HCT116 (cell line): Measurements from ENCODE around the gene CXCL1. TPM values are rescaled to one million over a fixed set of nuclear protein-coding genes. Genes with fewer than 3 reads are reported as not detected.

Source experiments
- ATAC-seq: fragments of 200-7000 bp; cut with Tn5 transposase; 2 replicates; pipeline ENCODE4 v1.9.1; 2020; ENCODE audit warnings: mild to moderate bottlenecking, moderate library complexity
- BruUV-seq: library from RNA; stranded (reverse); fragments of 400-500 nt; replicated peaks from 2 replicates; lab custom pipeline; 2021; lab: Mats Ljungman, UMichigan
- CTCF ChIA-PET: fragments of 300-600 bp; sonication (Branson Sonifier 250); formaldehyde crosslinking; loops from one replicate; lab custom pipeline; 2021; ENCODE audit warnings: antibody characterized with exemption; lab: Charles Lee
- POLR2A ChIA-PET: fragments of 300-600, 350-600 bp; sonication (Branson Sonifier 250); formaldehyde crosslinking; loops from one replicate; lab custom pipeline; 2021; ENCODE audit warnings: antibody characterized with exemption; lab: Charles Lee
- RAD21 ChIA-PET, 2 experiments: fragments of 300-600 bp; sonication (Branson Sonifier 250); formaldehyde crosslinking; loops; one replicate each; lab custom pipeline; 2023; ENCODE audit warnings: low total read pairs in 2 of 2; ENCODE audit not compliant: uncharacterized antibody in 2 of 2, unreplicated experiment in 2 of 2, low non-redundant PET in 1 of 2; lab: Charles Lee
- DNase-seq: peaks from one replicate; pipeline ENCODE4 v3.0.0-alpha.2; 2010; ENCODE audit warnings: low read depth, low spot score
- H2AFZ ChIP-seq: fragments of 200-600 bp; shearing (Covaris generic), sonication (generic); 2 replicates; pipeline ENCODE4 v1.6.1; 2017; ENCODE audit warnings: low read depth, mixed run types, mixed read lengths, antibody characterized with exemption, low read length; ENCODE audit not compliant: poor library complexity, severe bottlenecking
- H3K27ac ChIP-seq: 2 replicates; pipeline ENCODE4 v1.5.1; 2012; ENCODE audit warnings: low read depth, low read length
- H3K27me3 ChIP-seq: fragments of 200-600 bp; sonication (generic); 2 replicates; pipeline ENCODE4 v1.6.1; 2016; ENCODE audit warnings: mixed run types, low read length, mixed read lengths; ENCODE audit not compliant: insufficient read depth
- H3K36me3 ChIP-seq, 2 experiments: fragments of 200-500 bp in 1 of 2; fragments of 200-600 bp in 1 of 2; sonication (Bioruptor generic) in 1 of 2; sonication (generic) in 1 of 2; 2 replicates each; pipeline versions ENCODE4 v1.5.1 to v1.6.1; 2014 to 2016; ENCODE audit warnings: low read length in 2 of 2, inconsistent platforms in 1 of 2, mixed read lengths in 1 of 2, mixed run types in 1 of 2; ENCODE audit not compliant: insufficient read depth in 2 of 2, control insufficient read depth in 1 of 2
- H3K4me1 ChIP-seq, 2 experiments: fragments of 200-600 bp in 1 of 2; sonication (generic) in 1 of 2; 2 replicates each; pipeline versions ENCODE4 v1.5.1 to v1.6.1; 2012 to 2017; ENCODE audit warnings: low read length in 2 of 2, inconsistent platforms in 1 of 2, mild to moderate bottlenecking in 1 of 2, mixed read lengths in 1 of 2, mixed run types in 1 of 2, moderate library complexity in 1 of 2; ENCODE audit not compliant: insufficient read depth in 2 of 2, control insufficient read depth in 1 of 2
- H3K4me2 ChIP-seq: fragments of 200-600 bp; sonication (generic); 2 replicates; pipeline ENCODE4 v1.6.1; 2017; ENCODE audit warnings: mixed run types, low read length, mixed read lengths
- H3K4me3 ChIP-seq, 2 experiments: fragments of 200-600 bp in 1 of 2; sonication (generic) in 1 of 2; replicated peaks in 1 of 2; 2 replicates each; pipeline ENCODE4 v1.5.1; 2011 to 2016; ENCODE audit warnings: low read length in 2 of 2, control low read depth in 1 of 2, low read depth in 1 of 2, mild to moderate bottlenecking in 1 of 2, mixed read lengths in 1 of 2, mixed run types in 1 of 2
- H3K79me2 ChIP-seq: fragments of 200-600 bp; sonication (generic); 2 replicates; pipeline ENCODE4 v1.6.1; 2017; ENCODE audit warnings: mild to moderate bottlenecking, mixed run types, low read length, moderate library complexity, mixed read lengths; ENCODE audit not compliant: insufficient read depth
- H3K9ac ChIP-seq: fragments of 200-600 bp; sonication (generic); 2 replicates; pipeline ENCODE4 v1.6.1; 2016; ENCODE audit warnings: low read length, mixed read lengths
- H3K9me2 ChIP-seq: fragments of 200-600 bp; sonication (generic), shearing (Covaris generic); 2 replicates; pipeline ENCODE4 v1.6.1; 2017; ENCODE audit warnings: mixed run types, mild to moderate bottlenecking, moderate library complexity; ENCODE audit not compliant: insufficient read depth
- H3K9me3 ChIP-seq, 2 experiments: fragments of 200-500 bp in 1 of 2; fragments of 200-600 bp in 1 of 2; sonication (Bioruptor generic) in 1 of 2; sonication (generic) in 1 of 2; 2 replicates each; pipeline ENCODE4 v1.6.1; 2014 to 2017; ENCODE audit warnings: low read length in 2 of 2, mixed read lengths in 2 of 2, inconsistent platforms in 1 of 2, low read depth in 1 of 2, mild to moderate bottlenecking in 1 of 2, mixed run types in 1 of 2, moderate library complexity in 1 of 2; ENCODE audit not compliant: control insufficient read depth in 1 of 2, insufficient read depth in 1 of 2
- H4K20me1 ChIP-seq: fragments of 200-600 bp; sonication (generic), shearing (Covaris generic); 2 replicates; pipeline ENCODE4 v1.6.1; 2017; ENCODE audit warnings: mixed run types, mild to moderate bottlenecking, moderate library complexity; ENCODE audit not compliant: insufficient read depth
- CBX3 ChIP-seq: IDR thresholded peaks from 2 replicates; pipeline ENCODE4 v1.6.1; 2012; ENCODE audit warnings: low read depth
- ELF1 ChIP-seq: IDR thresholded peaks from 2 replicates; pipeline ENCODE4 v1.6.1; 2012; ENCODE audit warnings: low read depth, borderline replicate concordance
- EZH2 ChIP-seq: fragments of 200-600 bp; sonication (generic); IDR thresholded peaks from 2 replicates; pipeline ENCODE4 v1.6.1; 2017; ENCODE audit warnings: antibody characterized with exemption, mixed run types
- FOSL1 ChIP-seq: IDR thresholded peaks from 2 replicates; pipeline ENCODE4 v1.6.1; 2012; ENCODE audit warnings: low read depth
- JUND ChIP-seq: IDR thresholded peaks from 2 replicates; pipeline ENCODE4 v1.6.1; 2012
- SP1 ChIP-seq: IDR thresholded peaks from 2 replicates; pipeline ENCODE4 v1.6.1; 2012; ENCODE audit warnings: low read depth
- SRF ChIP-seq: IDR thresholded peaks from 2 replicates; pipeline ENCODE4 v1.6.1; 2012; ENCODE audit warnings: low read depth
- ZFX ChIP-seq: fragments of 450-650 bp; IDR thresholded peaks from 2 replicates; pipeline ENCODE4 v1.6.1; 2017
- intact Hi-C: fragments of 100-400 bp; cut with micrococcal nuclease; formaldehyde crosslinking; loops from 2 replicates; pipeline ENCODE4 v1.10.0; 2022
- total RNA-seq: library from RNA; stranded (reverse); gene quantifications from one replicate; pipeline ENCODE4 v1.2.1, GENCODE V29; 2021; ENCODE audit not compliant: unreplicated experiment
- TF ChIP-seq, protein P1 (sequence below): IDR thresholded peaks from 2 replicates; pipeline ENCODE4 v1.6.1; 2011; ENCODE audit warnings: mild to moderate bottlenecking, low read length, moderate library complexity; ENCODE audit not compliant: insufficient replicate concordance; ENCODE audit errors: extremely low read depth
- TF ChIP-seq, protein P2 (sequence below): IDR thresholded peaks from 2 replicates; pipeline ENCODE4 v1.6.1; 2012

The CXCL1 gene
- total RNA-seq, 1 experiment from 2014 or later = 2.5 TPM

DNA sequence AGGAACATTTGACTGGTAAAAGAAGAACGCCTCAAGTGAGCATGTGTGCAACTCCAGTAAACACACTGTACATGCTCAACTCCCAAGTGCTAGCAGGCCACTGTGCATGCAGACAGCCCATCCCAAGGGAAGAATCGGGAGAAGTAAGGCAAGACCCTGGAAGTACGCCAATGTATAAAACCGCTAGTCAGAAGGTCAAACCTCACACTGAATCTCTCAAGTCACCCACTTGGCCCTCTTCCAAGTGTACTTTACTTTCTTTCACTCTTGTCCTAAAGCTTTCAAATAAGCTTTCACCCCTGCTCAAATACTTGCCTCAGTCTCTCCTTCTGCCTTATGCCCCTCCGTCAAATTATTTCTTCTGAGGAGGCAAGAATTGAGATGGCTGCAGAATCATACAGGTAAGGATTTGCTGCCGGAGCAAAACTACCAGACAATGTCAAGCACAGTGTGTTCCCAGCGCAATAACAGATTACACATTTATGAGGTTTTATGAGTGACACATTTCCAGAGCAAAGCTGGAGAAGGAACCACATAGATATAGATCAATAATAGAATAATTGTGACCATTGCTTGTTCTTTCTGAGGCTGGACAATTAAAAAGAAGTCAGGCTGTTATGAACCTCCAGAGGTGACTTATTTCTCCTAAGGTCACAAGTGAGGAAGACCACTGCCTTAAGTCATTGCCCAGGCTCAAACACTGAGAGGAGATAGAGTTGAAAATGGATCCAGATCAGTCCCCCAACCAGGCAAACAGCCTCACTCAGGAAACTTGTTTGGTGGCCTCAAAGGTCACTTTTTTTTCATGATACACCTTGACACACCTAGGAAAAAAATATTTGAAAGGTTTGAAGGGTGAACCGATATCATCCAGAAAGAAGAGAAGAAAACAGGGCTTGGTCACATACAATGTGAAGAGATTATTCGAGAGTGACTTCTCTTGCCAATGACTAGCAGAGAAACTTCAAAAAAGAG lies 26.3 kb downstream of the CXCL1 start:
- Histone ChIP-seq H3K27me3 (no peaks in the 10 kb centered on the region), H3K79me2 (no peaks in the 10 kb centered on the region), H3K4me1 (no peaks in the 10 kb centered on the region), H3K4me2 (no peak overlapping the region), H3K9ac (no peak overlapping the region), H3K4me3 (no peak overlapping the region), H3K27ac (no peak overlapping the region), H4K20me1 (no peaks in the 10 kb centered on the region), H3K9me2 (no peaks in the 10 kb centered on the region), H3K9me3 (no peaks in the 10 kb centered on the region), H2AFZ (no peak overlapping the region), H3K36me3 (no peaks in the 10 kb centered on the region)
- CTCF ChIA-PET = no interaction called here
- no peak for DNase-seq
- TF ChIP-seq JUND (no peak), EZH2 (no peak), FOSL1 (no peak), ZFX (no peak), SP1 (no peak), ELF1 (no peak), CBX3 (no peak), SRF (no peak)
- TF ChIP-seq, protein P1, sequence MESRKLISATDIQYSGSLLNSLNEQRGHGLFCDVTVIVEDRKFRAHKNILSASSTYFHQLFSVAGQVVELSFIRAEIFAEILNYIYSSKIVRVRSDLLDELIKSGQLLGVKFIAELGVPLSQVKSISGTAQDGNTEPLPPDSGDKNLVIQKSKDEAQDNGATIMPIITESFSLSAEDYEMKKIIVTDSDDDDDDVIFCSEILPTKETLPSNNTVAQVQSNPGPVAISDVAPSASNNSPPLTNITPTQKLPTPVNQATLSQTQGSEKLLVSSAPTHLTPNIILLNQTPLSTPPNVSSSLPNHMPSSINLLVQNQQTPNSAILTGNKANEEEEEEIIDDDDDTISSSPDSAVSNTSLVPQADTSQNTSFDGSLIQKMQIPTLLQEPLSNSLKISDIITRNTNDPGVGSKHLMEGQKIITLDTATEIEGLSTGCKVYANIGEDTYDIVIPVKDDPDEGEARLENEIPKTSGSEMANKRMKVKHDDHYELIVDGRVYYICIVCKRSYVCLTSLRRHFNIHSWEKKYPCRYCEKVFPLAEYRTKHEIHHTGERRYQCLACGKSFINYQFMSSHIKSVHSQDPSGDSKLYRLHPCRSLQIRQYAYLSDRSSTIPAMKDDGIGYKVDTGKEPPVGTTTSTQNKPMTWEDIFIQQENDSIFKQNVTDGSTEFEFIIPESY = no peak
- TF ChIP-seq, protein P2, sequence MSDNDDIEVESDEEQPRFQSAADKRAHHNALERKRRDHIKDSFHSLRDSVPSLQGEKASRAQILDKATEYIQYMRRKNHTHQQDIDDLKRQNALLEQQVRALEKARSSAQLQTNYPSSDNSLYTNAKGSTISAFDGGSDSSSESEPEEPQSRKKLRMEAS = no peak
- no TSS peak for BruUV-seq
- POLR2A ChIA-PET = no interaction called here
- intact Hi-C loops = no loop called here
- ATAC-seq = no peak
- RAD21 ChIA-PET = no interaction called here
